GM19239 (cell line): ENCODE results near the gene BMP2K.
A peak's percentile ranks its signal among the peaks of the same experiment; 100 is the strongest.

Experiments used
- DNase-seq: peaks from one replicate; pipeline ENCODE4 v3.0.0; 2011; ENCODE audit warnings: low spot score; ENCODE audit not compliant: insufficient read length
- FAIRE-seq: peaks from 2 replicates; lab custom pipeline; 2011; peaks lifted over from hg19 to GRCh38; lab: Jason Lieb, UNC

BMP2K gene

DNA sequence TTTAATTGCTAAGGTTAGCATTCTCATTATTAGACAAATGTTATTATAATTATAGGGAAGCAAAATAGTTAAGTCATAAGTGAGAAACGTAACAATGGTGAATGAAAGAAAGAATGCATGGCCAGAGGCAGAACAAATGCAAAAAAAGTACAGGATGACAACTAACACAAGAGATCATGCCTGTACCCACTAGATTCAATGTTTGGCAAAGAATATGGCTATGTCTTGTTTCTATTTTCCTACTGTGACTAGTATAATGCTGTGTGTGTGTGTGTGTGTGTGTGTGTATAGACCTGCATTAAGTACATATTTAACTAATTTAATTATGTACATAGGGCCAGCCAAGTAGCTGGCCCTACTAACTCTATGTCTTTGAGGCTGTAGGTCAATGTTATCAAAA lies 12.9 kb upstream of the BMP2K start:
- DNase-seq = no peak
- no peak for FAIRE-seq

- FAIRE-seq = no peak
These were observed 12.3 kb upstream of the BMP2K start for GRCh38 chr4:78763763-78764387.

GRCh38 chr4:78764498-78764961 lies 11.6 kb upstream of the BMP2K start:
- FAIRE-seq (no peak), DNase-seq (no peak)

More at GRCh38 chr4:78763763-78764387, 12.3 kb upstream of the BMP2K start:
- DNase-seq = no peak

- DNase-seq (no peak), FAIRE-seq (peak; percentile 64)
These were observed 10.6 kb upstream of the BMP2K start for GRCh38 chr4:78765432-78766006.

DNA sequence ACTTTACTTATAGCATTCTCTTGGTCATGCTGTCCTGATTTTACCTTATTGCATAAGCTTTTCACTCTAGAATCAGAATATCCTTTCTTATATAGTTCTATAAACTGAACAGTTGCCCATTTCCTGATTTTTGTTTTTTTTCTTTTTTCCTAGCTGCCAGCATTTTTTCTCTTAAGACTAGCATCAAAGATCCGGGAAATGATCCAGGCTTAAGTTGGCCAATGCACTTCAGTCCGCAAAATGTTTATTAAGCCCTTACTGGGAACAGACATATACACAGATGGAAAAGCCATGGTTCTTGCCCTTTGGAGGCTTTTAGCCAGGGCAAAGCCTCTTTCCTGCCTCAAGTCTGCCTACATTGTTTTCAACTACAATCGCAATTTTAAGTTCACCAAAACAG lies 10.1 kb upstream of the BMP2K start:
- DNase-seq = no peak
- FAIRE-seq = peak; percentile 4

- DNase-seq = peak; percentile 26
- FAIRE-seq = peak; percentile 97
These were observed 9.5 kb upstream of the BMP2K start for GRCh38 chr4:78766650-78767049.

DNA sequence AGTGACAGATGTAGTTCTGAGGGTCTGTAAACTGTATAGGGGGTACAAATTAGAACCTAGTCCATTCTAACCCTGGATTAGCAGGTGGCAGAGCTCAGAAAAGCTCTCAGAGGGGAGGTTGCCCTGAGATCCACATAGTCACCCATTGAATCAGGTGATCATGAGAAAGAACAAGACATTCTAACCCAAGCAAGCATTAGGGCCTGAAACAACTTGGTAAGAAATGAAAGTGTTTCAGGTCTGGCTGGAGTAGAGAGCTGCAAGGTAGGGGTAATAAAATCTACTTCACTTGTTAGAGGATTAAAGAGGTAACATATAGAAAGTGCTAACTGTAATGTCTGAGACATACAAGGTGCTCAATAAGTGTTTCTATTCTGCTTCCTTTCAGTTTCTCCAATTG lies 8.8 kb upstream of the BMP2K start:
- FAIRE-seq = peak; percentile 96
- no peak for DNase-seq

- FAIRE-seq (no peak), DNase-seq (no peak)
These were observed 7.5 kb upstream of the BMP2K start for GRCh38 chr4:78768452-78769180.

DNA sequence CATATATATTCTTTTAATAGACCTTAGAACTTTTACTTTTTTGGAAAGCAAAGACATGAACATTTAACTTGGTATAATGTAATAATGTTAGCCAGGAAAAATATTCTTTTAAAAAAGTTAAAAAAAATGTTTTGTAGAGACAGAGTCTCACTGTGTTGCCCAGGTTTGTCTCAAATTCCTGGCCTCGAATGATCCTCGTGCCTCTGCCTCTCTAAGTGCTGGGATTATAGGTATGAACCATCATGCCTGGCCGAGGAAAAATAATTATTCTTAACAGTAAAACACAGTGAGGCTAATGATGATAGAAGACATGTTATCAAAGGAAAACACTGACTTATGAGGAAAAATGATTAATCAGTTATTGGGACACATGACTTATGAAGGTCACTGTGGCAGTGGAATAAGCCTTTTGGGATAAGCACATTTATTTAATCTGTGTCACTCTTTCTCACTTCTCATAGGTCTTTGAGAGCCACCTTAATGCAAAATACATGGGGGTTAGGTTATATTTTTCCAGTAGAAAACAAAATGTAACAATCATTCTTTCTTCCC lies 6.0 kb upstream of the BMP2K start:
- no peak for FAIRE-seq

DNA sequence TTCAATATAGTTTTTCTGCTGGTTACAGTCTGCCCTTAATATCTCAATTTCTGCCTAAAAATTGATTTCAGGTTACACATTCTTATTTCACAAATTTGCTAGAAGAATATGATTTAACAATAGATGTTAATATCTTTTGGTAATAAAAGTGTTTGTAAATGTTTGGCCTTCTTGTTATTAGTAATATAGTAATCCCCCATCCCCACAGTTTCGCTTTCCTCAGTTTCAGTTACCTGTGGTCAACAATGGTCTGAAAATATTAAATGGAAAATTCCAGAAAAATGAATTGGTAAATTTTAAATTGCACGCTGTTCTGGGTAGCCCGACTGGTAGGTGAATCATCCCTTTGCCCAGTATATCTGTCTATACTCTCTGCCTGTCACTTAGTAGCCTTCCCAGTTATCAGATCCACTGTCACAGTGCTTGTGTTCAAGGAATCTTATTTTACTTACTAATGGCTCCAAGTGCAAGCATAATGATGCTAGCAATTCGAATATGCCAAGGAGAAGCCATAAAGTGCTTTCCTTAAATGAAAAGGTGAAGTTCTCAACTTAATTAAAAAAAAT lies 3.5 kb upstream of the BMP2K start:
- FAIRE-seq = no peak
- DNase-seq = no peak

More for the DNA sequence above, 6.0 kb upstream of the BMP2K start:
- no peak for DNase-seq

- DNase-seq = no peak
These were observed 1.7 kb upstream of the BMP2K start for GRCh38 chr4:78774417-78774816.

DNA sequence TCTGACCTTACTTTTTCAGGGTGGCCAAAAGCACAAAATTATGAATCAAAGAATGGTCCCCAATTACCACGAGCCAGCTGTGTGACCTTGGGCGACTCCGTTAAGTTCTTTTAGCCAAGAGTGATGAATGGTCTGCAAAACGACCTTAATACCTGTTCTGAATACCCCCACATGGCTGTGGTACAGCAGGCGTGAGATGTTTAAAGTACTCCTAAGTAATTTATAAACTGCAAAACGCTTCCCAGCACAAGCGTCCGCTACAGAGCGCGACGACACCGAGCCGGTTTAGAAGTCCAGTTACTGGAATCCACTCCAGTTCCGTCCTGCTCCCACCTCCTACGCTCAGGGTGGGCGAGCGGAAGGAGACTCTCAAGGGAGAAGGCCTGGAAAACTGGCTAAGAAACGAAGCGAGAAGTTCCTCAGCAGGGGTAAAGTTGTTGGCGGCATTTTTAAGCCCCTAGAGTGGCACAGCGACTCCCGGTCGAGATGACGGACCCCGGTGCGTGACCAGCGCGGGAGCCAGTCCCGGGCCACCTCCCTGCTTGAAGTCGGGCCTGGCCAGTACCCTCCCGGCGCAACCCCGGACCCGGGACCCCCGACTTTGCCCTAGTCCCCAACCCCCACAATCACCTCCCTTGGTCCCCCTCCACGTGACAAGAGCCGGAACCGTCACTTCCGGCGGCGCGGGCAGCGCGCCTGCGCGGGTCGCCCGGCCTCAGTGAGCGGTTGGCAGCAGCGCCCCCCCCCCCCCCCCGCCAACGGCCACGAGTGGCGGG lies 659 bp upstream of the BMP2K start:
- DNase-seq (peak; percentile 76), FAIRE-seq (peak; percentile 82)

More at GRCh38 chr4:78774417-78774816, 1.7 kb upstream of the BMP2K start:
- peak; percentile 64 for FAIRE-seq

GRCh38 chr4:78776729-78777575 lies 802 bp downstream of the BMP2K start:
- FAIRE-seq (peak; percentile 96), DNase-seq (peak; percentile 38)

DNA sequence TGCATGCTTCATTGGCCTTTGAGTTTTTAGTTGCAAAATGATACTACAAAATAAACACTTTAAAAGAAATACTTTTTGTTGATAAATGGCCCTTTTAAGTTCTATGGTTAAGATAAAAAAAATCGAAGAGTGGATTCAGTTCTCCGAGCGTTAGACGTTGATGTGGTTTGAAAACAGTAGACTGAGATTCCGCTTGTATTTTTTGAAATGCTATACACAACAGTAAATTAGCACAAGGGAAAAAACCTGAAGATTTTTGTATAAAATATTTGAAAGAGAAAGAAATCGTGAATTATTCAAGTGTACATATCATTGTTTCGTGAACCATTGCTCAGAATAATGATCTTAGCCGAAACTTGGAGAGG lies 1.4 kb downstream of the BMP2K start:
- FAIRE-seq (no peak), DNase-seq (no peak)

GRCh38 chr4:78778530-78778929 lies 2.4 kb downstream of the BMP2K start:
- DNase-seq (no peak), FAIRE-seq (peak; percentile 23)

DNA sequence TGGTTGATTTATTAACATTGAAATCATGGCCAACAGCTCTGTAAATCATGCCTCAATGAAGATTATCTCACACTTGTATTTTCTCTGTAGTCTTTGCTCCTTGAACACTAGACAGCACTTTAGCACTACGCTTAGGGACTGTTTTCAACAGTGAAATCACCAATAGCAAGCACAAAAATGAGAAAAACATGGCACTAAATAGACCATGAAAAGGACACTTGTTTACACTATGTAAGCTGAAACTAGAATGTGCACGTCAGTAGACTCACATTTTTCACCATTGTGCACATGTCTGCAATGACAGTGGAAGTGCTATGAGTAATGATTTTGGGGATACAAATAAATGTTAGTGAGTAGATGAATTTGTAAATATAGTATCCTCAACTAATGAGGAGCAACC lies 3.1 kb downstream of the BMP2K start:
- no peak for DNase-seq

GRCh38 chr4:78780093-78780492 lies 3.9 kb downstream of the BMP2K start:
- no peak for FAIRE-seq
- DNase-seq = no peak

More for the DNA sequence above, 3.1 kb downstream of the BMP2K start:
- peak; percentile 87 for FAIRE-seq

GRCh38 chr4:78781139-78781538 lies 5.0 kb downstream of the BMP2K start:
- FAIRE-seq (no peak), DNase-seq (no peak)

DNA sequence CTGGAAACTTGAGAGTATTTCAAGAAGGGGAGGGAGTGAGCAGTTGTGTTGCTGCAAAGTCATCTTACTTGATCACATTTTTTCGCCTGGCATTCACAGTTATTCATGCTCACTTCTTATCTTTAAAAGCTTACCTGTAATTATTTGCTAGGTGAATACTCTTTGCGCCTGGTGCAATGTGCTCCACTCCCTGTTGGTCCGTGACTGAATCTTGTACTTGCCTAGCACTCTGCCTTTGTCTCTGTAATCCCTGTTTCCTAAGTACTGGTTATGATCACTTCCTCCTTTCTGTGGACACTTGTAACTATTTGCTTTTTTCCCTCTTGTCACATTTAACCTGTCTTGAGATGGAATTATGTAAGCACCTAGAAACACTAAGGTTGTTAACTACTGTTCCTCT lies 5.8 kb downstream of the BMP2K start:
- FAIRE-seq = no peak
- DNase-seq = no peak
